HUES48 (cell line): ENCODE data around the gene SCAMP4.

Source experiments
- H3K27ac ChIP-seq: one replicate; pipeline ENCODE4 v1.7.0; 2013; ENCODE audit warnings: low read depth, low read length, inconsistent platforms
- H3K27me3 ChIP-seq: 2 replicates; pipeline ENCODE4 v1.6.1; 2013; ENCODE audit warnings: mild to moderate bottlenecking, low read length; ENCODE audit not compliant: control insufficient read depth, insufficient read depth
- H3K36me3 ChIP-seq: 2 replicates; pipeline ENCODE4 v1.6.1; 2013; ENCODE audit warnings: low read length; ENCODE audit not compliant: control insufficient read depth, insufficient read depth
- H3K4me1 ChIP-seq: 2 replicates; pipeline ENCODE4 v1.6.1; 2013; ENCODE audit warnings: mild to moderate bottlenecking, low read length; ENCODE audit not compliant: control insufficient read depth, insufficient read depth
- H3K4me3 ChIP-seq: 2 replicates; pipeline ENCODE4 v1.5.1; 2013; ENCODE audit warnings: mild to moderate bottlenecking, low read depth, low read length
- H3K9ac ChIP-seq: 2 replicates; pipeline ENCODE4 v1.6.1; 2013; ENCODE audit warnings: mild to moderate bottlenecking, low read depth, low read length, moderate library complexity
- H3K9me3 ChIP-seq: 2 replicates; pipeline ENCODE4 v1.6.1; 2013; ENCODE audit warnings: low read length; ENCODE audit not compliant: control insufficient read depth, insufficient read depth

Gene SCAMP4

GRCh38 chr19:1918975-1919374 is 13.8 kb downstream of the SCAMP4 start:
- no peak overlapping the region for H3K4me3 ChIP-seq
- no peak overlapping the region for H3K27ac ChIP-seq
- no peak overlapping the region for H3K9ac ChIP-seq
- no peaks in the 10 kb centered on the region for H3K4me1 ChIP-seq
- H3K9me3 ChIP-seq: no peaks in the 10 kb centered on the region
- peaks cover 51% of the 10 kb centered on the region for H3K36me3 ChIP-seq
- H3K27me3 ChIP-seq: no peaks in the 10 kb centered on the region

- no peak overlapping the region for H3K27ac ChIP-seq
- no peaks in the 10 kb centered on the region for H3K9me3 ChIP-seq
- H3K4me1 ChIP-seq: no peaks in the 10 kb centered on the region
- H3K4me3 ChIP-seq: no peak overlapping the region
- H3K27me3 ChIP-seq: no peaks in the 10 kb centered on the region
- H3K9ac ChIP-seq: no peak overlapping the region
- peaks cover 61% of the 10 kb centered on the region for H3K36me3 ChIP-seq
Observed at GRCh38 chr19:1920644-1921043, 15.4 kb downstream of the SCAMP4 start.

- H3K9me3 ChIP-seq: no peaks in the 10 kb centered on the region
- peaks cover 61% of the 10 kb centered on the region for H3K36me3 ChIP-seq
- no peak overlapping the region for H3K4me3 ChIP-seq
- no peak overlapping the region for H3K27ac ChIP-seq
- H3K27me3 ChIP-seq: no peaks in the 10 kb centered on the region
- no peak overlapping the region for H3K9ac ChIP-seq
- no peaks in the 10 kb centered on the region for H3K4me1 ChIP-seq
Observed at GRCh38 chr19:1921326-1921725, 16.1 kb downstream of the SCAMP4 start.

- Histone ChIP-seq H3K4me1 (no peaks in the 10 kb centered on the region), H3K4me3 (no peak overlapping the region), H3K9me3 (no peaks in the 10 kb centered on the region), H3K9ac (no peak overlapping the region), H3K27me3 (no peaks in the 10 kb centered on the region), H3K27ac (no peak overlapping the region), H3K36me3 (peaks cover 61% of the 10 kb centered on the region)
Observed at GRCh38 chr19:1921825-1922224, 16.6 kb downstream of the SCAMP4 start.

GRCh38 chr19:1922803-1923202 is 17.6 kb downstream of the SCAMP4 start:
- H3K9me3 ChIP-seq: no peaks in the 10 kb centered on the region
- H3K27me3 ChIP-seq: no peaks in the 10 kb centered on the region
- H3K4me3 ChIP-seq: no peak overlapping the region
- H3K9ac ChIP-seq: no peak overlapping the region
- no peak overlapping the region for H3K27ac ChIP-seq
- peaks cover 58% of the 10 kb centered on the region for H3K36me3 ChIP-seq
- H3K4me1 ChIP-seq: no peaks in the 10 kb centered on the region

GRCh38 chr19:1923319-1923718 is 18.1 kb downstream of the SCAMP4 start:
- Histone ChIP-seq H3K27me3 (no peaks in the 10 kb centered on the region), H3K4me1 (no peaks in the 10 kb centered on the region), H3K36me3 (peaks cover 52% of the 10 kb centered on the region), H3K4me3 (no peak overlapping the region), H3K9ac (no peak overlapping the region), H3K27ac (no peak overlapping the region), H3K9me3 (no peaks in the 10 kb centered on the region)

- Histone ChIP-seq H3K27ac (no peak overlapping the region), H3K4me1 (no peaks in the 10 kb centered on the region), H3K9ac (no peak overlapping the region), H3K4me3 (no peak overlapping the region), H3K27me3 (no peaks in the 10 kb centered on the region), H3K36me3 (peaks cover 44% of the 10 kb centered on the region), H3K9me3 (no peaks in the 10 kb centered on the region)
Observed at GRCh38 chr19:1924320-1924961, 19.2 kb downstream of the SCAMP4 start.

- no peak overlapping the region for H3K4me3 ChIP-seq
- H3K4me1 ChIP-seq: no peaks in the 10 kb centered on the region; the same call in 1 of the 2 replicates
- H3K27me3 ChIP-seq: no peaks in the 10 kb centered on the region
- no peaks in the 10 kb centered on the region for H3K9me3 ChIP-seq
- no peak overlapping the region for H3K9ac ChIP-seq
- H3K36me3 ChIP-seq: peaks cover 35% of the 10 kb centered on the region
- H3K27ac ChIP-seq: no peak overlapping the region
Observed at GRCh38 chr19:1925544-1925943, 20.3 kb downstream of the SCAMP4 start.

- H3K27me3 ChIP-seq: no peaks in the 10 kb centered on the region
- H3K4me3 ChIP-seq: peak overlapping the region; percentile 52
- no peak overlapping the region for H3K27ac ChIP-seq
- no peaks in the 10 kb centered on the region; the same call in 1 of the 2 replicates for H3K4me1 ChIP-seq
- H3K36me3 ChIP-seq: peaks cover 7% of the 10 kb centered on the region
- no peak overlapping the region for H3K9ac ChIP-seq
- H3K9me3 ChIP-seq: 0 out of 2 replicates have a peak, but pooled peaks cover 3% of the 10 kb centered on the region
Observed at GRCh38 chr19:1929021-1929742, 24.0 kb downstream of the SCAMP4 start.

GRCh38 chr19:1931445-1931844 is 26.2 kb downstream of the SCAMP4 start:
- no peaks in the 10 kb centered on the region; the same call in 1 of the 2 replicates for H3K4me1 ChIP-seq

GRCh38 chr19:1932395-1932794 is 27.2 kb downstream of the SCAMP4 start:
- H3K4me1 ChIP-seq: no peaks in the 10 kb centered on the region; the same call in 1 of the 2 replicates
- H3K9me3 ChIP-seq: 0 out of 2 replicates have a peak, but pooled peaks cover 3% of the 10 kb centered on the region
- no peak overlapping the region for H3K27ac ChIP-seq
- no peak overlapping the region for H3K9ac ChIP-seq
- no peaks in the 10 kb centered on the region for H3K36me3 ChIP-seq
- no peak overlapping the region for H3K4me3 ChIP-seq
- no peaks in the 10 kb centered on the region for H3K27me3 ChIP-seq

More at GRCh38 chr19:1931445-1931844, 26.2 kb downstream of the SCAMP4 start:
- Histone ChIP-seq H3K9ac (no peak overlapping the region), H3K27ac (no peak overlapping the region), H3K4me3 (no peak overlapping the region), H3K36me3 (no peaks in the 10 kb centered on the region), H3K27me3 (no peaks in the 10 kb centered on the region), H3K9me3 (0 out of 2 replicates have a peak, but pooled peaks cover 3% of the 10 kb centered on the region)
